Neural progenitor cell (in vitro differentiated cells): ENCODE measurements around the gene F5.

Experiments used
- EZH2 ChIP-seq: fragments of 200-600 bp; sonication (generic); IDR thresholded peaks from 2 replicates; pipeline ENCODE4 v1.6.1; 2017; ENCODE audit warnings: antibody characterized with exemption, mild to moderate bottlenecking, moderate library complexity
- EZH2phosphoT487 ChIP-seq: fragments of 200-600 bp; sonication (generic); IDR thresholded peaks from 2 replicates; pipeline ENCODE4 v1.6.1; 2017; ENCODE audit warnings: antibody characterized with exemption
- TF ChIP-seq, protein P1 (sequence below): fragments of 200-600 bp; sonication (generic); IDR thresholded peaks from 2 replicates; pipeline ENCODE4 v1.5.1; 2017; ENCODE audit warnings: antibody characterized with exemption, mild to moderate bottlenecking

DNA sequence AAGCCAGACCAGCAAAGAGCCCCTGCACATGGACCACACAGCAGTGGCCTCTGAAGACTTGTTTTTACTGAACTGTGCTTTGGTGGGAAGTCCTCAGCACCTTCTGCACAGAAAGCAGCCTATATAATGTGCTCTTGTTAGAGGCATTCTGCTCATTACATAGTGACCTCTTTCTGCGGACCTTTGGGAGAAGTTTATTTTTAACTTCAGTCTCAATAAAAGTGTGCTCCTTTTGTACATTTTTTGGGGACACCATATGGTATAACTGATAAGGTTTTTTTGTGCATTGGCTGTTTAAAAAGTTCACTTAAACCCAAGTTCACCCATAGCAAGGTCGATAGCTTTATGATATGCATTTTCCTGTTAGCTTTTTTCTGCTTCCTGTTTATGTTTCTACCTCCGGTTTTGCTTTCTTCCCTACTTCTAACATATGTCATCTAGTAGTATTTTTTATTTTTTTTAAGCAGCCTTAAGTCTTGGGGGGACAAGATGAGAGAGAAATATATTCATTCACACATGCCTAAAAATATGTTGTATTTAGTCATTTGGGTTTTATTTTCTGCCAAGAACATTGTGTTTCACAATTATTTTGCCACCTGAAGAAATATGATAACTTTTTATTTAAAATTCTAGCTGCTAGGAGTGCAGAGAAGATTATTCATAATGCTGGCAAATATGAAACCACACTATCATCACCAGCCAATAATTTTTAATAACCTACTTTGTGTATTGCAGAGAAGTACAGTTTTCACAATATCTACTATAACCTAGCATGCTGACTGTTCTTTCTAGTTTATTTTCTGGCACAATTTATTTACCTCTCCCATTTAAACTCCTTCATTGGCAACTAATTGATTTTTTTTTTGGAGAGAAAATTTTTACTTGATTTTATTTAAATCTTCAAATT is 77.6 kb downstream of the F5 start:
- TF ChIP-seq, protein P1, sequence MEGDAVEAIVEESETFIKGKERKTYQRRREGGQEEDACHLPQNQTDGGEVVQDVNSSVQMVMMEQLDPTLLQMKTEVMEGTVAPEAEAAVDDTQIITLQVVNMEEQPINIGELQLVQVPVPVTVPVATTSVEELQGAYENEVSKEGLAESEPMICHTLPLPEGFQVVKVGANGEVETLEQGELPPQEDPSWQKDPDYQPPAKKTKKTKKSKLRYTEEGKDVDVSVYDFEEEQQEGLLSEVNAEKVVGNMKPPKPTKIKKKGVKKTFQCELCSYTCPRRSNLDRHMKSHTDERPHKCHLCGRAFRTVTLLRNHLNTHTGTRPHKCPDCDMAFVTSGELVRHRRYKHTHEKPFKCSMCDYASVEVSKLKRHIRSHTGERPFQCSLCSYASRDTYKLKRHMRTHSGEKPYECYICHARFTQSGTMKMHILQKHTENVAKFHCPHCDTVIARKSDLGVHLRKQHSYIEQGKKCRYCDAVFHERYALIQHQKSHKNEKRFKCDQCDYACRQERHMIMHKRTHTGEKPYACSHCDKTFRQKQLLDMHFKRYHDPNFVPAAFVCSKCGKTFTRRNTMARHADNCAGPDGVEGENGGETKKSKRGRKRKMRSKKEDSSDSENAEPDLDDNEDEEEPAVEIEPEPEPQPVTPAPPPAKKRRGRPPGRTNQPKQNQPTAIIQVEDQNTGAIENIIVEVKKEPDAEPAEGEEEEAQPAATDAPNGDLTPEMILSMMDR, result no peak
- TF ChIP-seq EZH2, result no peak
- no peak for TF ChIP-seq EZH2phosphoT487
